AG04449 (cell line): ENCODE results near the gene BET1.

ENCODE experiments used
- CTCF ChIA-PET: fragments of 350-600 bp; formaldehyde crosslinking; extraction: SDS; loops from one replicate; lab custom pipeline; 2021; ENCODE audit warnings: antibody characterized with exemption; lab: Yijun Ruan, JAX
- POLR2A ChIA-PET: fragments of 400-600, 350-600 bp; formaldehyde crosslinking; extraction: SDS; loops from one replicate; lab custom pipeline; 2020; ENCODE audit warnings: antibody characterized with exemption, inconsistent platforms; lab: Yijun Ruan, JAX
- DNase-seq: peaks from one replicate; pipeline ENCODE4 v3.0.0-alpha.2; 2010; ENCODE audit warnings: low read depth, low spot score
- H3K4me3 ChIP-seq: 2 replicates; pipeline ENCODE4 v1.5.1; 2011; ENCODE audit warnings: low read depth, mild to moderate bottlenecking, control low read depth, low read length
- CTCF ChIP-seq: IDR thresholded peaks from one replicate; pipeline ENCODE4 v1.5.1; 2011; ENCODE audit warnings: mild to moderate bottlenecking, moderate library complexity, low read length, control low read depth, inconsistent platforms; ENCODE audit not compliant: insufficient read depth; ENCODE audit errors: missing control alignments

Gene BET1

GRCh38 chr7:93985101-93985500 lies 19.1 kb downstream of the BET1 start:
- POLR2A ChIA-PET = no interaction called here
- CTCF ChIA-PET = interaction anchor here (2.1 kb wide), 1 partner anchor 20 kb away, joined by 4 read pairs; no protein-coding TSS in a partner anchor
- no peak overlapping the region for H3K4me3 ChIP-seq
- no peak for DNase-seq
- TF ChIP-seq CTCF = no peak

GRCh38 chr7:93984024-93984423 lies 20.1 kb downstream of the BET1 start:
- H3K4me3 ChIP-seq = no peak overlapping the region
- CTCF ChIA-PET = no interaction called here
- POLR2A ChIA-PET = no interaction called here
- no peak for DNase-seq
- no peak for TF ChIP-seq CTCF

- DNase-seq = no peak
- no peak for TF ChIP-seq CTCF
- ChIA-PET CTCF (interaction anchor here (1.2 kb wide), 2 partner anchors 10 to 16 kb away, joined by 3 read pairs; no protein-coding TSS in a partner anchor), POLR2A (no interaction called here)
- H3K4me3 ChIP-seq = no peak overlapping the region
Measured at GRCh38 chr7:93981480-93981874, 22.7 kb downstream of the BET1 start.

DNA sequence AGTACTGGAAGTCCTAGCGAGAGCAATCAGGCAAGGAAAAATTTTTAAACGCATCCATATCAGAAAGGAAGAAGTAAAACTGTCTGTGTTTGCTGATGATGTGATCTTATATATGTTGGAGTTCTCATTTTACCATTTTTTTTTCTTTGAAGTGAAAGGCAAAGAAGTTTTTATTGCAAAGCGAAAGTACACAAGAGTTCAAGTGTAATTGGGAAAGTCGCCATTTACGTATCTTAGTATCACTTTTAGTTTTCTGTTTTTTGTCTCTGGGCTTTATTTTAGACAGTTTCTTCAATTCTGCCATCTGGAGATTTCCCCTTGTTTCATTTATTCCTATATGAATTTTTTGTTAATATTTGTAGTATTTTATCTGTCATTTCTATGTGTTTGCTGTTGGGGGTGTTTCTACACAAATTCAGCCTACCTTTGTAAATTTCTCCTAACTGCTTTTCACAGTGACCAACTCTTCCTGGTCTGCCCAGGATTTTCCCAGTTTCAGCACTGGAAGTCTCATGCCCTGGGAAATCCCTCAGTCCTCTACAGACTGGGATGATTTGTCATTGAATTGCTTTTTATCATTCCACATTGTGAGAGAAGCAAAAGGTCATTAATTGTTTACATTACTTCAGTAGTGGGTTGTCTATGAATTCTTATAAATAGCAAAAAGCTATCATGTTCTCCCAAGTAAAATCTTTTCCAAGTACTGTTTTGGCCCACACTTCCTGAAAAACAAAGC lies 23.2 kb downstream of the BET1 start:
- DNase-seq = no peak
- no peak for TF ChIP-seq CTCF
- POLR2A ChIA-PET = no interaction called here
- H3K4me3 ChIP-seq = no peak overlapping the region
- CTCF ChIA-PET = interaction anchor here (1.2 kb wide), 1 partner anchor 15 kb away, joined by 3 read pairs; no protein-coding TSS in a partner anchor

- ChIA-PET POLR2A (no interaction called here), CTCF (no interaction called here)
- no peak for TF ChIP-seq CTCF
- no peak overlapping the region for H3K4me3 ChIP-seq
- no peak for DNase-seq
Measured at GRCh38 chr7:93977211-93977950, 26.8 kb downstream of the BET1 start.

DNA sequence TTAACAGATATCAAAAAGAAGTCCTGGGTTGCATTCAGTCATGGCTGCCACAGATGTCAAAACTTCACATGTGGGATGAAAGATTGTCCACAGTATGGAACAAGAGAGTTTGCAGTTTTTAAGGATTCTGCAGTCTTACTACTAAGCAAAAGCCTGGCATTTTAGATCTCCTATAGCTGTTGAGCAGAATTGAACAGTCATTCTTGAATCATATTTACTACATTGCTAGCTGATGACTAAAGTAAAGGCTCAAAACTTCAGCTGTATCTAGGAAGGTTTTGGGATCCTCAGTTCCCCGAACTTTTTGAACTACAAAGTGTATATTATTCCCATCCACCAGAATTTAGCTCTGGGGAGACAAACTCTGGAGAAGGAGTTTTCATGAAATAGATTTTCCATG lies 31.0 kb downstream of the BET1 start:
- ChIA-PET POLR2A (no interaction called here), CTCF (no interaction called here)
- no peak for DNase-seq
- no peak for TF ChIP-seq CTCF
- H3K4me3 ChIP-seq = no peak overlapping the region
